Measurements from ENCODE around the gene ABT1. TPM values are rescaled to one million over a fixed set of nuclear protein-coding genes. Genes with fewer than 3 reads are reported as not detected.
"Not testable (repeated sequence)": the region's sequence is repeated elsewhere in the genome, so short reads cannot be mapped to it uniquely, and the experiment has no call there.

Gene ABT1
- 10 to 100 TPM; 27.7 to 27.9 TPM for total RNA-seq

DNA sequence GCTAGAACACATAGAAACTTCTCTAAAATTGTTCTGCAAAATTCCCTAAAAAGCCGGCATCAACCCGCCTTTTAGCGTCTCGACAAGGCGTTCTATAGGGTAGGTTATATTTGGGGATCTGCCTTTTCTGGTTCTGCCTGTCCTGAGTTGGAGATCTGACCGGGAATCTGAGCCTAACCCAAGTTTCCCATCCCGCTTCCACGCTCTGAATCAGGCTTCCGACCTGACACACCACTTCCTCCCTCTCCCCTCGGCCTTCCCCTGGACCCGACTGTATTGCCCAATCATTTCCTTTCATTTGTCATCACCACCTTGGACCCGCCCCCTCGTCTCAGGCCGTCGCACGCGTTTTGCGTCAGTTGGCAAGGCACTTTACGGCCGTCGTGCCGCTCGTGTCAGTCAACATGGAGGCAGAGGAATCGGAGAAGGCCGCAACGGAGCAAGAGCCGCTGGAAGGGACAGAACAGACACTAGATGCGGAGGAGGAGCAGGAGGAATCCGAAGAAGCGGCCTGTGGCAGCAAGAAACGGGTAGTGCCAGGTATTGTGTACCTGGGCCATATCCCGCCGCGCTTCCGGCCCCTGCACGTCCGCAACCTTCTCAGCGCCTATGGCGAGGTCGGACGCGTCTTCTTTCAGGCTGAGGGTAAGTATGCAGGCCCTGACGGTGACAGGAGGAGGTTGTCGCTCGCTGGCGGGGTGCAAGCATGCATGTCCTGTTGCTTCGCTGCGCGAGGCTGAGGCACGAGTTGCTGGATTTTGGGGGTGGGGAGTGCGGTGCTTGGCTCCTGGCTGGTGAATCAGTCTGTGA is at the start of gene ABT1:
Gene ABT1 (plus strand): TSS at position 375 of the 810 bp plus-strand sequence. CDS start 30 bp downstream, at position 405.
- H3K4me3 Mint-ChIP-seq, result no peak within 1 kb of the TSS
- TF ChIP-seq, protein P1, sequence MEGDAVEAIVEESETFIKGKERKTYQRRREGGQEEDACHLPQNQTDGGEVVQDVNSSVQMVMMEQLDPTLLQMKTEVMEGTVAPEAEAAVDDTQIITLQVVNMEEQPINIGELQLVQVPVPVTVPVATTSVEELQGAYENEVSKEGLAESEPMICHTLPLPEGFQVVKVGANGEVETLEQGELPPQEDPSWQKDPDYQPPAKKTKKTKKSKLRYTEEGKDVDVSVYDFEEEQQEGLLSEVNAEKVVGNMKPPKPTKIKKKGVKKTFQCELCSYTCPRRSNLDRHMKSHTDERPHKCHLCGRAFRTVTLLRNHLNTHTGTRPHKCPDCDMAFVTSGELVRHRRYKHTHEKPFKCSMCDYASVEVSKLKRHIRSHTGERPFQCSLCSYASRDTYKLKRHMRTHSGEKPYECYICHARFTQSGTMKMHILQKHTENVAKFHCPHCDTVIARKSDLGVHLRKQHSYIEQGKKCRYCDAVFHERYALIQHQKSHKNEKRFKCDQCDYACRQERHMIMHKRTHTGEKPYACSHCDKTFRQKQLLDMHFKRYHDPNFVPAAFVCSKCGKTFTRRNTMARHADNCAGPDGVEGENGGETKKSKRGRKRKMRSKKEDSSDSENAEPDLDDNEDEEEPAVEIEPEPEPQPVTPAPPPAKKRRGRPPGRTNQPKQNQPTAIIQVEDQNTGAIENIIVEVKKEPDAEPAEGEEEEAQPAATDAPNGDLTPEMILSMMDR (IDR thresholded peaks at IDR 0.05), result no peak
- H3K27me3 Mint-ChIP-seq, result peaks cover 14% of the 10 kb centered on the region
- ATAC-seq, result peak; percentile 77
- H3K4me1 Mint-ChIP-seq (ENCODE audit: low read depth), result peaks cover 40% of the 10 kb centered on the region
- no peaks in the 10 kb centered on the region for H3K9me3 Mint-ChIP-seq
- ChIA-PET CTCF (interaction anchor here (0.7 to 4.2 kb wide), 15 partner anchors 10 to 549 kb away, joined by 3 to 180 read pairs (median 3); no protein-coding TSS in a partner anchor), POLR2A (interaction anchor here (1.0 to 2.0 kb wide), 3 partner anchors 20 to 542 kb away, joined by 3 to 6 read pairs (median 5); a partner anchor contains a TSS)
- no peak within 1 kb of the TSS for H3K27ac Mint-ChIP-seq
- DNase-seq, result peak; percentile 98
- peaks cover 26% of the 10 kb centered on the region for H3K36me3 Mint-ChIP-seq (ENCODE audit: low read depth)
- intact Hi-C loops (cut with micrococcal nuclease), result loop anchor here (1.0 kb wide), 1 partner anchor 24 kb away; no protein-coding TSS in a partner anchor

GRCh38 chr6:26547363-26547762 is 49.4 kb upstream of the ABT1 start:
- Mint-ChIP-seq H3K4me1 (ENCODE audit: low read depth) (peaks cover 22% of the 10 kb centered on the region), H3K36me3 (ENCODE audit: low read depth) (peaks cover 26% of the 10 kb centered on the region)
- ATAC-seq; DNase-seq; H3K27ac Mint-ChIP-seq; H3K9me3 Mint-ChIP-seq; H3K4me3 Mint-ChIP-seq; H3K27me3 Mint-ChIP-seq; intact Hi-C loops (cut with micrococcal nuclease): not testable (repeated sequence)
- ChIA-PET CTCF (interaction anchor here (1.0 kb wide), 1 partner anchor 205 kb away, joined by 3 read pairs; no protein-coding TSS in a partner anchor), POLR2A (interaction anchor here (2.5 kb wide), 1 partner anchor 9 kb away, joined by 20 read pairs; the partner anchor contains the start of gene HMGN4)

DNA sequence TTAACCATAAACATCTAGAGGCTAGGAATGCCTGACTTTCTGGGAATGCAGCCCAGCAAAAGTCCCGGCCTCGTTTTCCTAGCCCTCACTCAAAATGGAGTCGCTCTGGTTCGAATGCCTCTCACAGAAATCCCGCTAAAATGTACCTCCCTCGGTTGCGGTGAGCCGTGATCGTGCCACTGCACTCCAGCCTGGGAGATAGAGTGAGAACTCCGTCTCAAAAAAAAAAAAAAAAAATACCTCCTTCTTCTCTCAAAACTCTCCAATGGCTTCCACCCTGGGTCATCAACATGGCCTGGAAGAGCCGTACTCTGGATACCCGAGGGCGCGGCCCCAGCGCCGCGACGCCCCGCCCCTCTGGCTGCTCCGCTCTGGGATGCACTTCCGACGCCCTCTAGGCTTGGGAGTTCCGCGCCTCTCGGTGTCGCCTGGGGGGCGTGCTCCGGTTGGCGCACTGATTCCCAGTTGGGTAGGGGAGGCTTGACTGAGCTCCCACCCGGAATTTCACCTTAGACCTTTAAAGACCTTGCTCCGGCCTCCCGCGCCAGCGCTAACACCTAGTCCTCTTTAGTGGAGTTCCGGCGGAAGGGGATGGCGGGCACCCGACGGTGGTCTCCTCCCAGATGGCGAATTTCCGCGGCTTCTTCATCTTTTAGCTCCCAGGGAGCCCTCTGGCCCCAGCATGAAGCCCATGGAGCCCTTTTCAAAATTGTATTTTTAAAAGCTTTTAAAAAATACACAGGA is 46.3 kb upstream of the ABT1 start:
- TF ChIP-seq, protein P1 (IDR thresholded peaks at IDR 0.05), result no peak
- POLR2A ChIA-PET, result interaction anchor here (0.7 to 2.6 kb wide), 6 partner anchors 9 to 1245 kb away, joined by 3 to 18 read pairs (median 4); partner anchors contain the start of gene HMGN4
- Mint-ChIP-seq H3K4me1 (ENCODE audit: low read depth) (peaks cover 13% of the 10 kb centered on the region), H3K4me3 (peak overlapping the region; percentile 88), H3K36me3 (ENCODE audit: low read depth) (peaks cover 12% of the 10 kb centered on the region), H3K27me3 (no peaks in the 10 kb centered on the region), H3K27ac (peak overlapping the region; percentile 89), H3K9me3 (no peaks in the 10 kb centered on the region)
- DNase-seq (peak; percentile 72), ATAC-seq (peak; percentile 42)
- intact Hi-C loops (cut with micrococcal nuclease), result loop anchor here (5.0 kb wide), 2 partner anchors 218 to 238 kb away; no protein-coding TSS in a partner anchor
- CTCF ChIA-PET, result interaction anchor here (1.4 to 4.2 kb wide), 4 partner anchors 13 to 209 kb away, joined by 4 to 17 read pairs (median 5); partner anchors contain the start of gene HMGN4

DNA sequence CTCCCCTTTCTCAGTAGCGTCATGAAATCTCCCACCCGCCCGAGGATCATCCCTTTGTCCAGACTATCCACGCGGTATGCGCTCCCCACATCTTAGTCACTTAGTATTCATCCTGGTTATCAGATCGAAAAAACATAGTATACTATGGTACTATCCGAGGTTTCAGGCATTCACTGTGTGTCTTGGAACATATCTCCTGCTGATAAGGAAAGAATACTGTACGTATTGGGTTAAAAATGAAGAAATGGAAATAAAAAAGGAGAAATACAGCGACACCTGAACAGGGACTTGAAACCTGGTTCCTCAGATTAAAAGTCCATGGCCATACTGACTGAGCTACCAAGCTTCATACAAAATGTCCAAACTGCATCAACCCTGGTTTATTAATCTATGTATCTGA is 44.5 kb upstream of the ABT1 start:
- ChIA-PET POLR2A (interaction anchor here (1.0 to 2.6 kb wide), 2 partner anchors 15 to 20 kb away, joined by 6 to 18 read pairs; partner anchors contain the start of gene HMGN4), CTCF (interaction anchor here (1.4 to 5.5 kb wide), 6 partner anchors 11 to 211 kb away, joined by 5 to 22 read pairs (median 8); partner anchors contain the start of genes ABT1 and HMGN4)
- no peak for DNase-seq
- H3K27ac Mint-ChIP-seq, result no peak overlapping the region
- peaks cover under 1% of the 10 kb centered on the region for H3K36me3 Mint-ChIP-seq (ENCODE audit: low read depth)
- no peak for ATAC-seq
- H3K27me3 Mint-ChIP-seq, result no peaks in the 10 kb centered on the region
- no peaks in the 10 kb centered on the region for H3K9me3 Mint-ChIP-seq
- intact Hi-C loops (cut with micrococcal nuclease), result loop anchor here (2.0 to 5.0 kb wide), 3 partner anchors 15 to 240 kb away; no protein-coding TSS in a partner anchor
- H3K4me3 Mint-ChIP-seq, result no peak overlapping the region
- H3K4me1 Mint-ChIP-seq (ENCODE audit: low read depth), result peaks cover 20% of the 10 kb centered on the region
- TF ChIP-seq, protein P1 (IDR thresholded peaks at IDR 0.05), result no peak
